Epithelial cell of proximal tubule (primary cell): ENCODE results near the gene IL17C. TPM values are rescaled to one million over a fixed set of nuclear protein-coding genes. Genes with fewer than 3 reads are reported as not detected.

Experiments used
- DNase-seq: peaks from one replicate; pipeline ENCODE4 v3.0.0-alpha.2; 2011; ENCODE audit warnings: low read depth
- H3K4me3 ChIP-seq: 2 replicates; pipeline ENCODE4 v1.5.1; 2011; ENCODE audit warnings: low read depth, mild to moderate bottlenecking, low read length
- CTCF ChIP-seq: conservative IDR thresholded peaks from 2 replicates; pipeline ENCODE4 v1.5.1; 2012; ENCODE audit warnings: low read depth, mild to moderate bottlenecking, low read length
- total RNA-seq: library from RNA; depleted of rRNA; stranded (reverse); fragments of >200 nt; gene quantifications from 2 replicates; pipeline ENCODE4 v1.2.3, GENCODE V29; 2015

The IL17C gene
- total RNA-seq, 1 donor from 2014 or later, result 0.17 TPM

- no peak overlapping the region for H3K4me3 ChIP-seq
- no peak for TF ChIP-seq CTCF
- no peak for DNase-seq
Observed at GRCh38 chr16:88646345-88647034, 8.1 kb downstream of the IL17C start.

DNA sequence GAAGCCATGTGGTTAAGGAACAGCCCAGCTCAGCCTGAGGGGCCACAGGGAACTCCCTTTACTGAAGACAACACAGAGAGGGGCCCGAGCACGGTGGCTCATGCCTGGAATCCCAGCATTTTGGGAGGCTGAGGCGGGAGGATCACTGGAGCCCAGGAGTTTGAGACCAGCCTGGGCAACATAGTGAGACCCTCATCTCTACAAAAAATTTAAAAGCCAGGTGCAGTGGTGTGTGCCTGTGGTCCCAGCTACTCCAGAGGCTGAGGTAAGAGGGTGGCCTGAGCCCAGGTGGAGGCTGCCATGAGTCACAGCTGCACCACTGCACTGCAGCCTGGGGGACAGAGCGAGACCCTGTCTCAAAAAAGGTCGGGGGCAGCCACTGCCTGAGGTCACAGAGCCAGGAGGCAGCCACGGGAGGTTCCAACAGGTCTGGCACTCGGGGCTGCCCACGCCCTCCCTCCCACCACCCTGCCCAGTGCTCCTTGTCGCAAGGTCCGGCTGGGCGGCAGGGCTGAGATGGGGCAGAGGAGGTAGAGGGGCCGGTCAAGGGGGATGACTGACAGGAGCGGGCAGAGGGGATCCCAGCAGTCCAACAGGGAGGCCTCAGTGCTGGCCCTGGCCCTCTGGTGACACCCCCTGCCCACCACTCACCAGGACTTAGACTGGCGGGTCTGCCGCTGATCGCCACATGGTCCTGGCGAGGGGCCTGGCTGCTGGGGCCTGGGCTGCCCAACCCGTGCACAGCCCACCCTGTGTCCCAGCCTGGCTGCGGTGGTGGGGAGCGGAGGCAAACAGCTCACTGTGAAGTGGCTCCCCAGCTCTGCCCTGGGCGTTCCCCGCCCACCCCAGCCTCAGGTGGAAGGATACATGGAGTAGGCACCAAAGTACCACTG lies 9.1 kb downstream of the IL17C start:
- H3K4me3 ChIP-seq, result no peak overlapping the region
- no peak for DNase-seq
- TF ChIP-seq CTCF, result no peak

DNA sequence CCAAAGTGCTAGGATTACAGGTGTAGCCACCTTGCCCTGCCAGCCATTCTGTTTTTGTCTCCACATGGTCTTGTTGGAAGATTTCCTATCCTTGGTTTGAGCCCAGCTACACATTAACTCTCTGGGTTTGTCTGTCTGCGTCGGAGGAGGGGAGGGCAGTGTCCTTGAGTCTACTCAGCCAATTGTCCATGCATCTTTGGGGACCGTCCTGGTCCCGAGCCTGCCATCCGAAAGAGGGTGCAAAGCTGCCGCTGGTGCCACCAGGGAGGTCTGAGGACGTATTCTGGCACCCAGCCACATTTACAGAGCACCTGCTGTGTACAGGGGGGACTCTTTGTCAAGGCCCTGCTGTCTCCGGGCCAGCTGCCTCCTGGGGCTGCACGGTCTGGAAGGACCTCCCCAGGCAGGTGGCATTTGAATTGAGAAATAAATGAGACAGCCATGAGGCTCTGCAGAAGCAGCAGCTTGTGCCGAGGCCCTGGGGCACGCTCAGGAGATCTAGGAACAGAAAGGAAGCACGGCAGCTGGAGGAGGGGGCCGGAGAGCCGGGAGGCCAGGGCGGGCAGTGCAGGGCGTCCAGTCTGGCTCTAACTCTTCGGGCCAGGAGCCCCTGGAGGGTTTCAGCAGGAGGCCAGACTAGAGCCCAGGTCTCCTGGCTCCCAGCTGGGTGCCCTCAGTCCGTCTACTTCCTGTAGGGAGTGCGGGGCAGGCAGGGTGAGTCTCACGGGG lies 11.0 kb downstream of the IL17C start:
- DNase-seq, result no peak
- TF ChIP-seq CTCF, result no peak
- H3K4me3 ChIP-seq, result peak overlapping the region; percentile 95

DNA sequence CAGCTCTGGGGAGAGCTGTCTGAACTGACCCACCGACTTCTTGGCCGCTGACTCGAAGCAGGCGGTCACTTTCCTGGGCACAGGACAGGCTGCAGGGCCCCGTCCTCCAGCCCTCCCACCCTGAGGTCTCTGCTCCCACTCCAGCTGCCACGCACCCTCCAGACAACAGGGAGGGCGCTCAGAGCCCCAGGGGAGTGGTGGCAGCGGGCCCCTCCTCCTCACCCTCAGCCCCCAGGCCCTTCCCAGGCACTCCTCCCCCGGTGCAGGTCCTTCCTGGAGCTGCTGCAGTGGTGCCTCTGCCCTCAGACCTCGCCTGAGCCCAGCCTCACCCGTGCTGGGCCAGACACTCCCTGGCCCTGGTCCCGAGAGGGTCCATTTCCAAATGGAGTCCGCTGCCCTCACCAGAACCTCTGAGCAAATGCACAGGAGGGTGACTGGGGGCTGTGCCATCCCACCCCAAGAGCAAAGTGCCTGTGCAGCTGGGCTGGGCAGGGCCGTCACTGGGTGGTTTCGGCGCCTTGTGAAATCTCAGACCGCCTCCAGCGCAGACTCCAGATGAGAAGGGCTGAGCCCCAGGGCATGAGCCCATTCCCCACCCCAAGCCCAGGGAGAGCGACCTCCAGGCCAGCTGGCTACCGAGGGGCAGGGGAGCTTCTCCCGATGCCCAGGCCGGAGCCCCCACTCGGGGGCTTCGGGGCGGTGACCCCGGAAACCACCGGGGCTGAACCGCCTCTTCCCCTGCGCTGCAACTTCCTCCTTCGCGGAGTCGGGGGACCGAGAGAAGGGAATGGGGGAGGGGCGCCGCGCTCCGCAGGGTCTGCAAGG lies 11.8 kb downstream of the IL17C start:
- no peak for TF ChIP-seq CTCF
- DNase-seq, result no peak
- H3K4me3 ChIP-seq, result peak overlapping the region; percentile 95

GRCh38 chr16:88650749-88651275 lies 12.4 kb downstream of the IL17C start, which contains the start of gene CYBA:
CYBA (minus strand) TSS chr16:88651053; CDS start chr16:88651013, 40 bp downstream.
- DNase-seq, result no peak
- no peak for TF ChIP-seq CTCF
- peak within 1 kb of the TSS; percentile 95 for H3K4me3 ChIP-seq
